H9 (cell line): ENCODE measurements around the gene ALG14. TPM values are rescaled to one million over a fixed set of nuclear protein-coding genes. Genes with fewer than 3 reads are reported as not detected.

ENCODE experiments used
- DNase-seq: peaks from one replicate; pipeline ENCODE4 v3.0.0-alpha.2; 2017
- H2AFZ ChIP-seq: one replicate; pipeline ENCODE4 v1.6.1; 2013; ENCODE audit warnings: mild to moderate bottlenecking, low read length, control low read depth, moderate library complexity
- H2AK5ac ChIP-seq: 2 replicates; pipeline ENCODE4 v1.6.1; 2013; ENCODE audit warnings: low read length, control low read depth, mixed read lengths; ENCODE audit not compliant: insufficient read length
- H2BK120ac ChIP-seq: one replicate; pipeline ENCODE4 v1.6.1; 2013; ENCODE audit warnings: low read depth, mild to moderate bottlenecking, low read length, control low read depth, inconsistent platforms; ENCODE audit not compliant: poor library complexity, severe bottlenecking
- H2BK12ac ChIP-seq: 2 replicates; pipeline ENCODE4 v1.6.1; 2013; ENCODE audit warnings: low read length, control low read depth, mixed read lengths, low read depth; ENCODE audit not compliant: insufficient read length
- H2BK15ac ChIP-seq: 2 replicates; pipeline ENCODE4 v1.6.1; 2013; ENCODE audit warnings: low read depth, low read length, control low read depth
- H2BK20ac ChIP-seq: one replicate; pipeline ENCODE4 v1.6.1; 2013; ENCODE audit warnings: low read depth, mild to moderate bottlenecking, low read length, control low read depth, inconsistent platforms; ENCODE audit not compliant: poor library complexity, severe bottlenecking
- H2BK5ac ChIP-seq: 2 replicates; pipeline ENCODE4 v1.6.1; 2013; ENCODE audit warnings: low read length, control low read depth, mixed read lengths; ENCODE audit not compliant: insufficient read length
- H3K14ac ChIP-seq: 2 replicates; pipeline ENCODE4 v1.6.1; 2013; ENCODE audit warnings: low read length, control low read depth; ENCODE audit not compliant: insufficient read depth
- H3K18ac ChIP-seq: 2 replicates; pipeline ENCODE4 v1.6.1; 2013; ENCODE audit warnings: low read depth, mild to moderate bottlenecking, mixed read lengths, low read length, control low read depth; ENCODE audit not compliant: insufficient read length
- H3K23ac ChIP-seq: 2 replicates; pipeline ENCODE4 v1.6.1; 2013; ENCODE audit warnings: low read length, control low read depth, mixed read lengths, low read depth; ENCODE audit not compliant: insufficient read length
- H3K23me2 ChIP-seq: 2 replicates; pipeline ENCODE4 v1.6.1; 2013; ENCODE audit warnings: low read depth, mild to moderate bottlenecking, mixed read lengths, low read length, control low read depth; ENCODE audit not compliant: insufficient read length, poor library complexity, severe bottlenecking
- H3K27ac ChIP-seq: 2 replicates; pipeline ENCODE4 v1.5.1; 2013; ENCODE audit warnings: low read length, control low read depth, mixed read lengths, low read depth; ENCODE audit not compliant: insufficient read length
- H3K27me3 ChIP-seq: 2 replicates; pipeline ENCODE4 v1.6.1; 2013; ENCODE audit warnings: low read length, control low read depth, inconsistent platforms; ENCODE audit not compliant: insufficient read depth
- H3K4ac ChIP-seq: 2 replicates; pipeline ENCODE4 v1.6.1; 2013; ENCODE audit warnings: low read depth, mild to moderate bottlenecking, control low read depth, inconsistent platforms, low read length, moderate library complexity
- H3K4me1 ChIP-seq: 2 replicates; pipeline ENCODE4 v1.6.1; 2013; ENCODE audit warnings: low read length, control low read depth, inconsistent platforms; ENCODE audit not compliant: insufficient read depth
- H3K4me2 ChIP-seq: 2 replicates; pipeline ENCODE4 v1.6.1; 2013; ENCODE audit warnings: low read length, control low read depth, mixed read lengths; ENCODE audit not compliant: insufficient read length, insufficient read depth
- H3K56ac ChIP-seq: 2 replicates; pipeline ENCODE4 v1.6.1; 2013; ENCODE audit warnings: low read depth, mild to moderate bottlenecking, mixed read lengths, low read length, control low read depth; ENCODE audit not compliant: insufficient read length
- H3K79me1 ChIP-seq: 2 replicates; pipeline ENCODE4 v1.6.1; 2013; ENCODE audit warnings: low read depth, mild to moderate bottlenecking, moderate library complexity, low read length, control low read depth, inconsistent platforms; ENCODE audit not compliant: insufficient read depth, poor library complexity, severe bottlenecking
- H3K79me2 ChIP-seq: 2 replicates; pipeline ENCODE4 v1.6.1; 2013; ENCODE audit warnings: low read length, control low read depth, inconsistent platforms; ENCODE audit not compliant: insufficient read depth
- H3K9ac ChIP-seq: 2 replicates; pipeline ENCODE4 v1.6.1; 2013; ENCODE audit warnings: low read length, control low read depth, mixed read lengths; ENCODE audit not compliant: insufficient read length; ENCODE audit errors: extremely low read depth
- H3K9me3 ChIP-seq: one replicate; pipeline ENCODE4 v1.6.1; 2013; ENCODE audit warnings: low read depth, low read length, inconsistent platforms; ENCODE audit not compliant: control insufficient read depth
- H3T11ph ChIP-seq: one replicate; pipeline ENCODE4 v1.6.1; 2013; ENCODE audit warnings: mild to moderate bottlenecking, low read length, control low read depth, inconsistent platforms
- H4K20me1 ChIP-seq: one replicate; pipeline ENCODE4 v1.6.1; 2013; ENCODE audit not compliant: control insufficient read depth, insufficient read length, insufficient read depth
- H4K5ac ChIP-seq: 2 replicates; pipeline ENCODE4 v1.6.1; 2013; ENCODE audit warnings: low read depth, mild to moderate bottlenecking, mixed read lengths, low read length, control low read depth; ENCODE audit not compliant: insufficient read length
- H4K8ac ChIP-seq: replicated peaks from 2 replicates; pipeline ENCODE4 v1.6.1; 2013; ENCODE audit warnings: low read length, control low read depth, mixed read lengths, low read depth; ENCODE audit not compliant: insufficient read length
- H4K91ac ChIP-seq: 2 replicates; pipeline ENCODE4 v1.6.1; 2013; ENCODE audit warnings: low read depth, mild to moderate bottlenecking, moderate library complexity, mixed read lengths, low read length, control low read depth; ENCODE audit not compliant: insufficient read length
- H3K27ac Mint-ChIP-seq, 3 experiments: 2 replicates in 2 of 3; 3 replicates in 1 of 3; pipeline ENCODE4 v1.8.0; 2020 to 2021; ENCODE audit warnings: mixed read lengths in 3 of 3, mild to moderate bottlenecking in 1 of 3, moderate library complexity in 1 of 3
- H3K27me3 Mint-ChIP-seq: 2 replicates; pipeline ENCODE4 v1.8.0; 2021; ENCODE audit warnings: low read depth, mild to moderate bottlenecking, moderate library complexity, mixed read lengths
- H3K36me3 Mint-ChIP-seq, 3 experiments: 2 replicates in 2 of 3; 3 replicates in 1 of 3; pipeline ENCODE4 v1.8.0; 2020 to 2021; ENCODE audit warnings: low read depth in 3 of 3, mixed read lengths in 3 of 3; ENCODE audit not compliant: insufficient read depth in 1 of 3
- H3K4me1 Mint-ChIP-seq, 2 experiments: 2 replicates each; pipeline ENCODE4 v1.8.0; 2020; ENCODE audit warnings: mixed read lengths in 2 of 2
- H3K4me3 Mint-ChIP-seq, 2 experiments: 2 replicates in 1 of 2; 3 replicates in 1 of 2; pipeline ENCODE4 v1.8.0; 2020 to 2021; ENCODE audit warnings: mild to moderate bottlenecking in 2 of 2, mixed read lengths in 2 of 2, moderate library complexity in 1 of 2
- H3K9me3 Mint-ChIP-seq, 2 experiments: 2 replicates in 1 of 2; 3 replicates in 1 of 2; pipeline ENCODE4 v1.8.0; 2020; ENCODE audit warnings: mild to moderate bottlenecking in 2 of 2, mixed read lengths in 2 of 2, moderate library complexity in 1 of 2
- CTCF ChIP-seq: fragments of 200-600 bp; sonication (generic); conservative IDR thresholded peaks from 3 replicates; pipeline ENCODE4 v1.8.0; 2021; ENCODE audit warnings: antibody characterized with exemption, mild to moderate bottlenecking
- WGBS: extraction: QIAGEN DNeasy Blood & Tissue Kit; methylation state at CpG from one replicate; pipeline ENCODE4 v1.1.7; 2013; ENCODE audit warnings: missing lambda C conversion rate, low lambda C conversion rate, mixed read lengths; ENCODE audit not compliant: insufficient read length; ENCODE audit errors: extremely low coverage; 5-methylcytosine and 5-hydroxymethylcytosine counted together
- total RNA-seq: library from RNA; stranded (reverse); gene quantifications from 2 replicates; pipeline ENCODE4 v1.2.1, GENCODE V29; 2021

Gene ALG14
- total RNA-seq, 1 experiment from 2014 or later, result 2.5 TPM

DNA sequence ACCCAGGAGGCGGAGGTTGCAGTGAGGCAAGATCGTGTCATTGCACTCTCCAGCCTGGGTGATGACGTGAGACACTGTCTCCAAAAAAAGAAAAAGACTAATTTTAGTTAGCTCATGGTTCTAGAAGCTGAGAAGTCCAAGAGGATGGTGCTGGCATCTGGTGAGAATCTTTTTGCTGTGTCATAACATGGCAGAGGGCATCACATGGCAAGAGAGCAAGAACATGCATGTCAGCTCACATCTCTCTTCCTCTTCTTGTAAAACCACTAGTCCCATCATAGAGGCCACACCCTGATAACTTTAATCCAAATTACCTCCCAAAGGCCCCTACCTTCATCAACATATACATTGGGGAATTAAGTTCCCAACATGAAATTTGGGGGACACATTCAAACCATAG lies 132.0 kb downstream of the ALG14 start:
- no peak overlapping the region for H3K56ac ChIP-seq
- no peaks in the 10 kb centered on the region for H3K9me3 Mint-ChIP-seq
- WGBS, result no CpG with 5 or more reads among the region's 3 CpGs

More for the DNA sequence above, 132.0 kb downstream of the ALG14 start:
- H4K20me1 ChIP-seq, result no peaks in the 10 kb centered on the region
- H2BK5ac ChIP-seq, result no peak overlapping the region
- Mint-ChIP-seq H3K4me1 (peaks cover 21 to 31% of the 10 kb centered on the region in 2 experiments), H3K4me3 (no peak overlapping the region), H3K27ac (no peak overlapping the region), H3K36me3 (peaks cover 0 to 4% (median 0%) of the 10 kb centered on the region in 3 experiments; a peak in 1 of 7 replicates), H3K27me3 (no peaks in the 10 kb centered on the region)
- no peaks in the 10 kb centered on the region for H3K9me3 ChIP-seq
- no peak overlapping the region for H2BK20ac ChIP-seq
- no peak overlapping the region for H3K9ac ChIP-seq
- H3K4ac ChIP-seq, result no peak overlapping the region
- H3K27ac ChIP-seq, result no peak overlapping the region
- no peaks in the 10 kb centered on the region for H3K27me3 ChIP-seq
- H3K23me2 ChIP-seq, result no peaks in the 10 kb centered on the region
- no peaks in the 10 kb centered on the region for H3K79me1 ChIP-seq
- H3K18ac ChIP-seq, result no peak overlapping the region
- H3K23ac ChIP-seq, result no peak overlapping the region
- no peak overlapping the region for H4K8ac ChIP-seq
- H3K4me1 ChIP-seq, result peaks cover 5% of the 10 kb centered on the region; the same call in 1 of the 2 replicates
- H2BK120ac ChIP-seq, result no peak overlapping the region
- H3K4me2 ChIP-seq, result no peak overlapping the region
- H3T11ph ChIP-seq, result no peak overlapping the region
- no peak overlapping the region for H4K91ac ChIP-seq
- DNase-seq, result no peak
- no peak overlapping the region for H2BK15ac ChIP-seq
- H3K79me2 ChIP-seq, result no peaks in the 10 kb centered on the region
- H2BK12ac ChIP-seq, result no peak overlapping the region
- H3K14ac ChIP-seq, result no peak overlapping the region
- no peak overlapping the region for H4K5ac ChIP-seq
- H2AK5ac ChIP-seq, result no peak overlapping the region
- no peak overlapping the region for H2AFZ ChIP-seq
- TF ChIP-seq CTCF, result no peak
